Uterus (tissue), 2 donors: ENCODE data around the gene ATXN3L.

ENCODE experiments used
- CTCF ChIP-seq, 4 experiments: fragments of 200-600 bp in 2 of 4; fragments of 450-650 bp in 2 of 4; sonication (generic) in 2 of 4; IDR thresholded peaks; one replicate each; pipeline ENCODE4 v1.5.1; 2016 to 2019; ENCODE audit warnings: antibody characterized with exemption in 4 of 4, mild to moderate bottlenecking in 2 of 4, moderate library complexity in 1 of 4
- POLR2A ChIP-seq, 2 donors: fragments of 450-650 bp; IDR thresholded peaks; one replicate each; pipeline ENCODE4 v1.6.1; 2016; ENCODE audit warnings: antibody characterized with exemption in 2 of 2, mild to moderate bottlenecking in 1 of 2, moderate library complexity in 1 of 2

- TF ChIP-seq CTCF (IDR thresholded peaks at IDR 0.05) (no peak), POLR2A (IDR thresholded peaks at IDR 0.05) (no peak)
Observed at GRCh38 chrX:13309631-13310030, 10.2 kb downstream of the ATXN3L start.
